HG03521 (cell line): ENCODE data around the gene ARHGAP26.

Source experiments
- ATAC-seq: cut with Tn5 transposase; IDR thresholded peaks from one replicate; pipeline ENCODE4 v1.9.1; 2021; ENCODE audit warnings: mild to moderate bottlenecking, moderate library complexity; ENCODE audit not compliant: unreplicated experiment

The ARHGAP26 gene

DNA sequence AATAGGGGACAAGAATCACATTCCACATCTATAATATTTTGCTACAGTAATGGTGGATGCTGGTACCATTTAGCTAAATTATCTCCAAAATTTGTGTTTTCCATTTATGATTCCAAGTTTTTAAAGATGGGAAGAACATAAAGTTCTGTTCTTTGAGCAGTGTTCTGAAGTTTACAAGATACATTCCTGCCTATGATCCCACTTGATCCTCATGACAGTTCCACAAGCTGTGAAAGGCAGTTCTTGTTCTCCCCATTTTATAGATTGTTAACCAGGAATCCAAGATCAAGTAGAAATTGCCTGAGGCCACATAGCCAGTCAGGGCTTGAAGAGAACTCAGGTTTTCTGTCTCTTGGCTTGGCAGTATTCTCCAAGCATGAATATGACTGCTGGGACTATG, 376.0 kb downstream of the ARHGAP26 start:
- no peak for ATAC-seq

DNA sequence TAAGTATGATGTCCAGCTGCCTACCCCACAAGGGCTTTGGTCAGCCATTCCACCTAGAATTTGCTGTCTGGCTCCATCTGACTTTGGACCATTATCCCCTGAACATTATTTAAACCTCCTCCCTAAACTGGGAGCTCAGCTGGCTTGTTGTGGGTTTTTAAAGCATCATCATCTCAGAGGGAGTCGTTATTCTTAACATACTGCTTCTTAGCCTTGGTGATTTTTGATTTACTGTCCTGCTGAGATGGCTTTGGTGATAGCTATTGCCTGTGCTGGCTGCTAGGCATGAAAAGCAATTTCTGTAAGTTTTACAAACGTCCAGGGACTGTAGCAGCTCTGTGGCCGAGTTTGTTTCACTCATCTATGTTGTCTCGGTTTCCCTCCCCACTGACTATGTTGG, 377.2 kb downstream of the ARHGAP26 start:
- ATAC-seq = no peak

DNA sequence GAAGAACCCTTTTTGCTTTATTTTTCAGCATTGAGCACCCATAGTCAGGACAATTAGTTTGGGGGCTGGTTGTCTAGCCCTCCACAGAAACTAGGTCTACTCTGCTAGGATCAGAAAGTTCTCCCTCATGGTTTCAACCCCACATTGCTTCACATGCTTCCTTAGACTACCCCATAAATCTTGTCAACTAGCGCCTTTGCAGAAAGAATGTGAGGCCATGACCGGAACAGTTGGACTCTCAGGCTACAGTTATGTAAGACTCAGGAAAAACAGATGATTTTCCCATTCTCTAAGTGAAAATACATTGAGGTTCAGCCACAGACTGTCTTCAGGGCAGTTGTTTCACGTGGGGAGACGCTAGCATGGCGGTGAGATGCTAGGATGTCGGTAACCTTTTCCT, 377.7 kb downstream of the ARHGAP26 start:
- no peak for ATAC-seq

DNA sequence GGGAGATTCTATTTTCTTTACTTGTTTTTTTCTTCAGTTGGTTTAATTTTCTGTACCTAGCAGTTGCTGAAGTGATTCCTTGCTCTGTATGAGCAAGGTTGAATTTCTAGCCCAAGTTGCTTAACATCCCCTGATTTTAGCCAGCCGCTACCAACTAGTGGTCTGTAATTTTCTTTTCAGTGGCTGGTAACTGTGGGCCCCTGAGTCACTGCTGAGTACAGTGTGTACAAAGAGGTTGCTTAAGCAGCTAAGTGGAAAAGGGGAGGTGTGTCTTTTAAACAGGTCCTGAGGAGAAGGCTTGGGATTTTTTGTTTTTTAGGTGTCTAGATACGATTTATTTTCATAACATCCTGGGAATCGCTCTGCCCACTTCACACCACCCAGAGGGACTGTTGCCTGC, 378.6 kb downstream of the ARHGAP26 start:
- no peak for ATAC-seq

DNA sequence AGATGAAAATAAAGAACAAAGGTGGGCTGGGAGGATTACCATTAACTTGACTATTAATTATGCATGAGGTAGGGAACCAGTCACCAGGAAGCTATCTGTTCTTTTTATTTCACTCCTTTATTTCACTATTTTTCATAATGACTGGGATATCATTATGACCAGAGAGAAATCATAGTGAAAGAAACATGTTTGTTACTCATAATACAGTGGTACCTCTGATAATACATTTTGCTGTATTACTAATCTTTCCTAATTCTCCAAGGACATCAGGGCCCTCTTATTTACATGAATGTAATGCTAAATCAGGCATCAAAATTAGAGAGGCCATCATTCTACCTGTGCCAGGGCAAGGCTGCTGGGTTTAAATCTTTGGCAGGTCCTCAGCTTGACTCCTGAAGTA, 379.6 kb downstream of the ARHGAP26 start:
- no peak for ATAC-seq

DNA sequence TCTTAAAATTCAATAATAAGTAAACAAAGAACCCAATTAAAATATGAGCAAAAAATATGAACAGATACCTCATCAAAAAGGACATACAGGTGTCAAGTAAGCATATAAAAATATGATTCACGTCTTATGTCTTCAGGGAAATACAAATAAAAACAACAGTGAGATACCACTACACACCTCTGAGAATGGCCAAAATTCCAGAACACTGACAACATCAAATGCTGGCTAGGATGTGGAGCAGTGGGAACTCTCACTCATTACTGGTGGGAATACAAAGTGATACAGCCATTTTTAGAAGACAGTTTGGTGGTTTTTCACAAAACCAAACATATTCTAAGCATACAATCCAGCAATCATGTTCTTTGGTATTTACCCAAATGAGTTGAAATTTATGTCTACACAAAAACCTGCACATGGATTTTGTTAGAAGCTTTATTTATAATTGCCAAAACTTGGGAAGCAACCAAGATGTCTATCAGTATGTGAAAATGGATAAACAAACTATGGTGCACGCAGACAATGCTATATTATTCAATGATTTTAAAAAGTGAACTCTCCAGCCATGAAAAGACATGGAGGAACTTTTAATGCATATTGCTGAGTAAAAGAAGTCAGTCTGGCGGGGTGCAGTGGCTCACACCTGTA, 381.0 kb downstream of the ARHGAP26 start:
- ATAC-seq = no peak

DNA sequence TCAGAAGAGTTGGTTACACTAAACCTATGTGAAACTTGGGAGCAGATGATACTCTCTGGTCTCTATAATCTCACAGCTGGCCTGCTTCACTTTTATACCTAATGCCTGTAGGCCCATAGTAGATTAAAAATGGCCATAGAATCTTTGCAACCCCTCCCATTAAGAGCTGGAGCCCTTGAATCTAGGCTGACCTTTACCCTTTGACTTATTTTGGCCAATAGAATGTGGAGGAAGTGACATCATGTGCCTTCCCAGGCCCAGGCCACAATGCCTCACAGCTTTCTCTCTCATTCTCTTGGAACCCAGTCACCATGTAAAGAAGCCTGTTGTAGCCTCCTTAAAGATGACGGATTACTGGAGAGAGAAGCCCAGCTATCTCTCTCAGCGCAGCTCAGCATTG, 382.3 kb downstream of the ARHGAP26 start:
- ATAC-seq = no peak

DNA sequence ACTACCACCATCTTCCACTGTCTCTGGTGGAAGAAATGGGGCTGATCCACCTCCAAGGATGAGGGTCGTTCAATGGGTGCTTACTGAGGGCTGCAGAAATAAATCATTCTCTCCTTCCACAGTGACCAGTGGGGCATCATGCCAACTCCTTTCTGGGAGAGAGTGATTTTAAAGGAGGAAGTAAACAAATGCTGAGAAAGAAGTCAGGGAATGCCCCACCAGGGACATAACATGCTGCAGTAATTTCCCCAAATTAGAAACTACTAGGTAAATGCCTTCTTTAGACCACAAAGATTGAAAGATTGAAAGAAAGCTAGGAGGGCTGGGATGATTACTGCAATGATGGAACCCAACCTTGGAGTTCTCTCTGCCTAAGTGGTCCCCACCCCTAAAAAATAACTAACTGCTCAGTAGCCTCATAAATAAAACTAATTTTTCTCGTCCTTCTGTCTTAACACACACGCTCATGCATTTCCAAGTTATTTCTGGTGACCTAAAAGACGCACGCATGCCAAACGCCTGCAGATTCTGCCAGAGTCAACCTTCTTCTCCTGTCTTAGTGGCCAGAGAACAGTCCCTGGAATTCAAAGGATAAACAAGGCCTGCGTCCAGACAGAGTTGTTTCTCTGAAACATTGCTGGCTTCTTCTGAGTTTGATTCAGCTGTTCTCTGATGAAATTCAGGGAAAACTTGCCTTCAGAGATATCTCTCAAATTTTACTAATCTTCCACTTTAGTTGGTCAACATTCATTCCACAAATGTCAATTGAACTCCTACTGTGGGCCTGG, 383.3 kb downstream of the ARHGAP26 start:
- ATAC-seq = no peak

DNA sequence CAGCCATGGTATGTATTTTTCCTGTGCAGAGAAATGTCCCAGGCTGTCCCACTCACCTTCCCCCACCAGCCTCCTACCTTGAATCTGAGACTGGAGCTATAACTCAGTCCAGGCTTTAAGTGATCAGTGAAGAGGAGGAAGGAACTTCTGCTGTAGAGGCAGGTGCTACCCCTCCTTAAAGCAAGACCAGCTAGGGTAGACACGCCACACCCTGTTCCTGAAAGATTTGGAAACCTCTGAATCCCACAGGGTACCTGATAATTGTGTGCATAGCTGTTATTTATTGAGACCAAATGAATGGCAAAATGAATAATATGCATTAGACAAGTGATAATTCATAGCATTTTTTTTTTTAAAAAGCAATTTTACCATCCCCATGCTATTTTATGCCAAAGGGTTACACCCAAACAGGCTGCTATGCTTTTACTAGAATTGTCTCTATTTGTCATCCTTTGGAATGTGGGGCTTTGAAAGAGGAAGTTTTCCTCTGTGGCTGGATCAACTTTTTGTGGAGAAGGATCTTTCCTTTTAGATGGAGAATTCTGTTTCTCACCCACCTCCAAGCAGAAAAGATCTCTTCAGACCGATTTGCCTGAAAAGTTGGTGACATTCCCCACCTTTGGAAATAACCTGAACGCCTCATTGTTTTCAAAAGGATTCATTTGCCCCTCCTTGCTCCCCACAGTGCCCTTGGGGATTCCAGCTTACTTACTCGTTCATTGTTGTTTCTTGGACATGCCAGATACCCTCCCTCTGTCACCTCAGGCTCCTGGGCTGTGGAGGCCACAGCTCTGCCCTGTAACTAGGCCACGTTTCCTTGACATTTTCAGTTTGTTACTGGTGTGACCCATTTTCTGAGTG, 384.6 kb downstream of the ARHGAP26 start:
- no peak for ATAC-seq

DNA sequence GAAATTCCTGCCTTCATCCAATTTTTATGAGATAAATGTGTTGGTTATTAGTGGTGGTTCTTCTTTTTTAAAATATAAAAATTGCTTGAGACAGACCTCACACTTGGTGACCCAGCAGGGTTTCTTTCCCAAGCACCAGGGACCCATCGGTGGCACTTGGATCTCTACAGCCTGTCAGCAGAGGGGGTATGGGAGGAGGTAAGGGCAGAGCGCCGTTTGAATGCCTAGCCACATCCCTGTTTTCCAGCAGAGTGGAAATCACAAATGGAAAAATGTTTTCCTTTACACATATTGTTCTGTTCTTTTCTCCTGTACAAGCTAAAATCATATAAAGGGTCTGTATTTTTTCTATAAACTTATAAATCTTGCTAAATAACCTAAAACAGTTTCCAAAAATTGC, 385.3 kb downstream of the ARHGAP26 start:
- ATAC-seq = no peak

DNA sequence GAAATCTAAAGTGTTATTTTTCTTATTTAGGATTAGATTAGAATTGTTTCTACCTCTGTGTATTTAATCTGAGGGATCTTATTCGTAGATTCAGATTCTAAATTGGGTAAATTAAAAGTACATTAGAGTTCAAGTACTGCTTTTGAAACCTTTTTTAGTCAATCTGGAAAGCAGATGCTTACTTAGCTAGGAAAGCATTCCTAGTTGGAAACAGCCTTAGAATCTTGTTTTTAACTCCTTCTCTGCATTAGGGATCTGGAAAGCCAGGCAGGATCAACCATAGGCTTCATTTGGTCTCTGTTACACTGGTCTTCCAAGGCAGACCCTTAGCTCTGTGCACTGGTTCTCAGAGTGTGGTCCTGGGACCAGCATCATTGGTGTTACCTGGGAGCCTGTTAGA, 385.9 kb downstream of the ARHGAP26 start:
- ATAC-seq = no peak

DNA sequence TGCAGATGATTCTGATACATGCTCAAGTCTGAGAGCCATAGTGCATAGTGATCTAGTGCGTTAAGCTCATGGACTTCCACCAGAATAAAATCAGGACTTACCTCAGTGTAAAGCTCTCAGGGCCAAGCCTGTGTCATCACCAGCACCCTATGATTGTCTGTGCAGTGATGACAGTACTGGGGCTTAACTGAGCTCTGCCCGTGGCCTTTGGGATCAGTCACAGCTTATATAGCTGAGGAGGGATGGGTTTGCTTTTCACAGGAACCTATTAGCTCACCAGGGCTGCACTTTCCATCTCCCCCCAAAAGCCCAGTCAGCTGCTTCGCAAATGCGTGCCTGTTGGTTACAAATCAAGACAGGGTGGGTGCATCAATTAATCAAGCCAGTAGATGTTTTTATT, 386.4 kb downstream of the ARHGAP26 start:
- no peak for ATAC-seq

DNA sequence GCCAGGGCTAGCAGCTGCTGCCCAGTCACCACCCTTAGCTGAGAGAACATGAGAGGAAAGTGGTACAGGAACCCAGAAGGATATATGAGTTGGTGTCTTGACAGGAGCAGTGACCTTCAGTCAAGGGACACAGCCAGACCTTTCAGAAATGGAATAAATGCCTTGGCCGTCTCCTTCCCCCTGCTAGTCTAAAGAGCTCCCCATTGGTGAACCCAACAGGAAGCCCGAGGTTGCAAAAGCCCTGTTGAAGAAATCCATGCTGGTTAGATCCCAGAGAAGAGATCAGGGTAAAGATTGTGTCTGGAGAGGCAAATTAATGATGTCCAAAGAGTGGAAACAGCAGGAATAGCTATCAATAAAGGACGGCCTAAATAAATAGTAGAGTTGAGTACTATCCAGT, 388.9 kb downstream of the ARHGAP26 start:
- ATAC-seq = no peak

DNA sequence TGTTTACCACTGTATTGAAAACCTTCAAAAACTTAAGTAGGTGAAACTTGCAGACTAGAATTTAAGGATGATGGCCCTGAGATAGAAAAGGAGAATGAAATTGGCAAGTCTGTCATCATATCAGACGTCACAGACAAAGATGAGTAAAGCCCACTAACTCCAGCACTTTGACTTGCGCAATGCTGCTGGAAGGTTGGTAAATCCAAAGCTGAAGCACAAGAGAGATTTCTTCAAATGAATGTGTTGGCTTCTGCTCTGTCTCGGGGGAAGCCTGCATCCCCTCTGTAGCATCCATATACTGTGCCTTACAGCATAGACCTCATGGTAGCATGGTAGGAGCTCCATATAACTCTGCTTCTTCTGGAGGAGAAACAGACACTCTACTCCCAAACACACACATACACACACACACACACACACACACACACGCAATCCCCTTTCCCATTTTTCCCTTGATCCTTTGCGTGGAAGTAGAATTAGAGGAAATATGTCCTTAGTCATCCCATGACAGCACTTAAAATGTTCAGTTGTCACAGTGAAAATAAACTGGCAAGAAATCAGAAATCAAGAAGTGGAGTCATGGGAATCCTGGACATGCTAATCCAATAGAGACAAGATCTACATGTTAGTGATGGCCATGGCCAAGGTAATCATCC, 391.8 kb downstream of the ARHGAP26 start:
- ATAC-seq = no peak

DNA sequence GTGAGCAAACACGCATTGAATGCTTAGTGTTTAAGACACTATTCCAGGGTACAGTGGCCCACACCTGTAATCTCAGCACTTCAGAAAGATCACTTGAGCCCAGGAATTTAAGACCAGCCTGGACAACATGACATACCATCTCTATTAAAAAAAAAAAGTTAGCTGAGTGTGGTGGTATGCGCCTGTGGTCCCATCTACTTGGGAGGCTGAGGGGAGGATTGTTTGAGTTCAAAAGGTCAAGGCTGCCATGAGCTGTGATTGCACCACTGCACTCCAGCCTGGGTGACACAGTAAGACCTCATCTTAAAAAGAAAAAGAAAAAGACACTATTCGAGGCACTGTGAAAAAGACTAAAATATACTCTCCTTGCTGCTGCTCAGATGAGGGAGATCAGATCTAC, 392.6 kb downstream of the ARHGAP26 start:
- ATAC-seq = no peak

DNA sequence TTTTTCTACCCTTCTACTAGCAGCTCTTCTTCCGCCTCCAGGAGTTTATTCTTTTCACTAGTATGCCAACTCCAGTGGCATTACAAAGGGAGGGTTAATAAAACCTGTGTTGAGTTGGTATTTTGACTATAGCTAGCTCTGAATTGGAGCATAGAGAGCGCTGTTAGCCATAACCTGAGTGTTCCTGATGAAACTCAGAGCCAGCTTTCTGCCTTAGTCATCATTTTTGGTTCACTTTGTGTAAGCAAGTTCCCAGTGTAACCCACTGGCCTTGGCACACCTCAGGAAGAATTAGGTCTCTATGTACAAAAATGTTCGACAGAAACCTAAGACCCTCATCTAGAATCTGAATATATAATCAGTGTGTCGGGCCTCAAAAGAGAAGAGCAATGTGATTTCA, 394.4 kb downstream of the ARHGAP26 start:
- no peak for ATAC-seq

DNA sequence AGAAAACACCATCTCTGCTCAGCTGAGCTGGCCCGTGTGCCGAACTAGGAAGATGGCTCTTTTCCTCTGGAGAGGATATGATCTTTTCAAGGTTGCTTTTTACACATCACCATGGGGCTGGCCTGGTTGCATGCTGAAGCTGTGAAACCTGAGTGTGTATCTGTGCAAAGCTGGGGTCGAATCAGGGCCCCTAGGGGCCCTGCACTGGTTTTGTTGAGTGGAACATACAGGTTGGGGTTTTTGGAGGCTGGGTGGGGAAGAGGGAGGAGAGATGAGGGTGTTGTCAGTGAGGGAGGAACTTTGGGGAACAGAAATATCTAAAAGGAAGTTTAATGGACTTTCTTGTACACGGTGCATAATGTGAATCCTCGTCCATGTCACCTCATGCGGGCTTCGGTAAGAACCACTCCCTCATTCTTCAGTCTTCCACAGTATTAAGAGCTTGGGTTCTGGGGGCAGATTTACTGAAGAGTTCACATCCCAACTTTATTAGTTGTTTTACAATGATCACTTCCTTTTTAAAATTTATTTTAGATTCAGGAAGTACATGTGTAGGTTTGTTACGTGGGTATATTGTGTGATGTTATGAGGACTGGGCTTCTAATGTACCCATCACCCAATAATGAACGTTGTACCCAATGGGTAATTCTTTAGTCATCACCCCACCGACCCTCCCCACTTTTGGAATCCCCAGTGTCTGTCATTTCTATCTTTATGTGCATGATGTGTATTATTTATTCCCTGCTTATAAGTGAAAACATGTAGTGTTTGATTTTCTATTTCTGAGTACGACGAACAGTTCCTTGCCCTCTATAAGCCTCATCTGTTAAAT, 395.1 kb downstream of the ARHGAP26 start:
- ATAC-seq = no peak

DNA sequence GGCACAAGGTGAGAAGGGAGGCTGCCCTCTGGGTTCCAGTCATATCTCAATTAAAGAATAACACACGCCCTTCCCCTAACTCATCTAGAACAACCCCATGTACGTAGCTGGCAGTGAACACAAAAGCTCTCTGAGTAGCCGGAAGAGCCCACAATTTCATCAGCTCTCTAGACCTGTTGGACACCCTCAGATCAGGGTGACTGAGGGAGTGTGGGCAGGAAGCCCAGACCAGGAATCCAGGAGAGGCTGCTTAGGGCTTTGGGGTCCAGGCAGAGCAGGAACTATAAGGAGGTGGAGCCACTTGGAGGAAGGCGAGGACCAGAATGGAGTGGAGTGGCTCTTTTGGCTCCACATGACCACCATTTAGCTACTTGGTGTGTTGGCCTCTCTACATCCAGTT, 395.9 kb downstream of the ARHGAP26 start:
- ATAC-seq = no peak

DNA sequence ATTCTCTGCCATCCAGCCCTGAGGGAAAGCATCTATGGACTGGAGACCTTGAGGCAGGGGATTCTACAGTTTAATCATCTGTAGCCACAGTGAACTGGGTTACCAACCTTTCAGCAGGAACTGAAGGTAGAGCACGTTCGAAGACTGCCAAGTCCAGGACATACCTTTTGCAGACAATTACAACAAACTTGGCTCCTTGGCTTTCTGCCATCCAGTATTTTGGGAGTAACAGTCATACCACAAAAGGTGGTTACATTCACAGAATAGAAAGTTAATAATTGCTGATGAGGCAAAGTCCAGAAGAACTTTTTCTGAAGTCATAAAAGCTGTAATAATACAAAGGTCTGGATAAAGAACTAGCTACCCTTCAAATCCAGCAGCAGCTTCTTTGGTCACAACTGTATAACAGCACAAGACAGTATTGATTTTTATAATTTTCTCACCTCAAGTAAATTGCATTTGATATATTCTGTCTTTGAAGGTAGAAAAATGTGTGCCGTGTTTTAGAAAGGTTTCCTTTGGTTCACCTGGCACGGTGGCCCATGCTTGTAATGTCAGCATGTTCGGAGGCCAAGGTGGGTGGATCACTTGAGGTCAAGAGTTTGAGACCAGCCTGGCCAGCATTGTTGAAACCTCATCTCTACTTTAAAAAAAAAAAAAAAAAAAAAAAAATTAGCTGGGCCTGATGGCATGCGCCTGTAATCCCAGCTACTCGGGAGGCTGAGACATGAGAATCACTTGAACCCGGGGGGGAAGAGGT, 396.7 kb downstream of the ARHGAP26 start:
- no peak for ATAC-seq
